Measurements from ENCODE around the gene LRRN2. TPM values are rescaled to one million over a fixed set of nuclear protein-coding genes. Genes with fewer than 3 reads are reported as not detected.

Gene LRRN2
- total RNA-seq, 1 experiment from 2014 or later = 5.8 TPM

DNA sequence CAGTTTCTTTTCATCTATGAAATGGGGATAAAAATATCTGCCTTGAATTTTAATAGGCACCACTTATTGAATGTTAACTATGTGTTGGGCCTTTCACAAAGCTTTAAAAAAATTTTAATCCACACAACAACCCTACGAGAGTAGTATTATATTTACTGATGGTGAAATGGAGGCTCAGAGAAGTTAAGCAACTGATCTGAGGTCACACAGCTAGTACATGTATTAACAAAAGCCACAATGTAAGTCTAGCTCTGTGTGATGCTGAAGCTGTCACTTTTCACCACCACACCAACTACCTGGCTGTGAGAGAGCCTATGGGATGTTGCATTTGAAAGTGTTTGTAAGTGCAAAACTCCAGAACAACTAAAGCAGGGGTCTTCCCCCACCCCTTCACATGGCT, 44.1 kb downstream of the LRRN2 start:
- Mint-ChIP-seq H3K36me3 (ENCODE audit: insufficient read depth in 1 of 3, low read depth in 3 of 3) (no peaks in the 10 kb centered on the region; a peak in 2 of 7 replicates), H3K27me3 (ENCODE audit: low read depth) (peaks cover 2% of the 10 kb centered on the region), H3K4me1 (peaks cover 6 to 17% of the 10 kb centered on the region in 2 experiments), H3K9me3 (no peaks in the 10 kb centered on the region; a peak in 1 of 5 replicates), H3K27ac (no peak overlapping the region), H3K4me3 (no peak overlapping the region; a peak in 1 of 5 replicates)
- Histone ChIP-seq H3K9me3 (ENCODE audit: control insufficient read depth, low read depth, low read length) (no peaks in the 10 kb centered on the region), H3K79me1 (ENCODE audit: insufficient read depth, low read depth, low read length, poor library complexity, severe bottlenecking) (no peaks in the 10 kb centered on the region), H4K5ac (ENCODE audit: insufficient read length, low read depth, low read length) (no peak overlapping the region), H3K18ac (ENCODE audit: insufficient read length, low read depth, low read length) (no peak overlapping the region), H2BK20ac (ENCODE audit: low read depth, low read length, poor library complexity, severe bottlenecking) (no peak overlapping the region), H3K27ac (ENCODE audit: insufficient read length, low read depth, low read length) (no peak overlapping the region), H3K14ac (ENCODE audit: insufficient read depth, low read length) (no peak overlapping the region), H2BK120ac (ENCODE audit: low read depth, low read length, poor library complexity, severe bottlenecking) (no peak overlapping the region), H3K4me1 (ENCODE audit: insufficient read depth, low read length) (no peaks in the 10 kb centered on the region), H3K56ac (ENCODE audit: insufficient read length, low read depth, low read length) (no peak overlapping the region), H2BK12ac (ENCODE audit: insufficient read length, low read depth, low read length) (no peak overlapping the region), H4K91ac (ENCODE audit: insufficient read length, low read depth, low read length) (no peak overlapping the region), H2AK5ac (ENCODE audit: insufficient read length, low read length) (no peak overlapping the region), H4K20me1 (ENCODE audit: control insufficient read depth, insufficient read depth, insufficient read length) (no peaks in the 10 kb centered on the region), H3K9ac (ENCODE audit: extremely low read depth, insufficient read length, low read length) (no peak overlapping the region), H3K79me2 (ENCODE audit: insufficient read depth, low read length) (no peaks in the 10 kb centered on the region), H3K4ac (ENCODE audit: low read depth, low read length) (no peak overlapping the region), H4K8ac (replicated peaks; ENCODE audit: insufficient read length, low read depth, low read length) (no peak overlapping the region), H3K23ac (ENCODE audit: insufficient read length, low read depth, low read length) (no peak overlapping the region), H3K4me2 (ENCODE audit: insufficient read depth, insufficient read length, low read length) (no peak overlapping the region), H2BK5ac (ENCODE audit: insufficient read length, low read length) (no peak overlapping the region), H2BK15ac (ENCODE audit: low read depth, low read length) (no peak overlapping the region), H3T11ph (ENCODE audit: low read length) (no peak overlapping the region), H3K23me2 (ENCODE audit: insufficient read length, low read depth, low read length, poor library complexity, severe bottlenecking) (no peaks in the 10 kb centered on the region), H2AFZ (ENCODE audit: low read length) (no peak overlapping the region), H3K27me3 (ENCODE audit: insufficient read depth, low read length) (no peaks in the 10 kb centered on the region)
- no peak for DNase-seq
- WGBS (ENCODE audit: extremely low coverage, insufficient read length, low lambda C conversion rate) = no CpG with 5 or more reads among the region's 1 CpG
- TF ChIP-seq, protein P1, sequence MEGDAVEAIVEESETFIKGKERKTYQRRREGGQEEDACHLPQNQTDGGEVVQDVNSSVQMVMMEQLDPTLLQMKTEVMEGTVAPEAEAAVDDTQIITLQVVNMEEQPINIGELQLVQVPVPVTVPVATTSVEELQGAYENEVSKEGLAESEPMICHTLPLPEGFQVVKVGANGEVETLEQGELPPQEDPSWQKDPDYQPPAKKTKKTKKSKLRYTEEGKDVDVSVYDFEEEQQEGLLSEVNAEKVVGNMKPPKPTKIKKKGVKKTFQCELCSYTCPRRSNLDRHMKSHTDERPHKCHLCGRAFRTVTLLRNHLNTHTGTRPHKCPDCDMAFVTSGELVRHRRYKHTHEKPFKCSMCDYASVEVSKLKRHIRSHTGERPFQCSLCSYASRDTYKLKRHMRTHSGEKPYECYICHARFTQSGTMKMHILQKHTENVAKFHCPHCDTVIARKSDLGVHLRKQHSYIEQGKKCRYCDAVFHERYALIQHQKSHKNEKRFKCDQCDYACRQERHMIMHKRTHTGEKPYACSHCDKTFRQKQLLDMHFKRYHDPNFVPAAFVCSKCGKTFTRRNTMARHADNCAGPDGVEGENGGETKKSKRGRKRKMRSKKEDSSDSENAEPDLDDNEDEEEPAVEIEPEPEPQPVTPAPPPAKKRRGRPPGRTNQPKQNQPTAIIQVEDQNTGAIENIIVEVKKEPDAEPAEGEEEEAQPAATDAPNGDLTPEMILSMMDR (conservative IDR thresholded peaks at IDR 0.05) = no peak
